Breast epithelium (tissue), 4 donors: ENCODE data around the gene SNTA1. TPM values are rescaled to one million over a fixed set of nuclear protein-coding genes. Genes with fewer than 3 reads are reported as not detected.

Experiments used
- DNase-seq, 2 donors: peaks; one replicate each; pipeline ENCODE4 v3.0.0-alpha.2; 2019; ENCODE audit warnings: low spot score in 2 of 2
- H3K27ac ChIP-seq, 2 donors: fragments of 200-600 bp; sonication (generic) in 1 of 2; one replicate each; pipeline ENCODE4 v1.5.1; 2016 to 2019; ENCODE audit warnings: mild to moderate bottlenecking in 1 of 2
- H3K27me3 ChIP-seq, 2 donors: fragments of 200-600 bp; sonication (generic) in 1 of 2; one replicate each; pipeline versions ENCODE4 v1.5.1 to v1.6.0; 2017 to 2019; ENCODE audit warnings: control low read depth in 1 of 2, mild to moderate bottlenecking in 1 of 2
- H3K36me3 ChIP-seq: fragments of 200-600 bp; one replicate; pipeline ENCODE4 v1.5.1; 2019
- H3K4me1 ChIP-seq, 2 donors: fragments of 200-600 bp; sonication (generic); one replicate each; pipeline ENCODE4 v1.5.1; 2016 to 2019; ENCODE audit warnings: control low read depth in 1 of 2
- H3K4me3 ChIP-seq, 3 donors: fragments of 200-600 bp; sonication (generic); 1 replicate in 2 of 3; 2 replicates in 1 of 3; pipeline ENCODE4 v1.5.1; 2016 to 2019; ENCODE audit warnings: mild to moderate bottlenecking in 3 of 3, moderate library complexity in 2 of 3
- H3K9me3 ChIP-seq, 2 donors: fragments of 200-600 bp; sonication (generic) in 1 of 2; one replicate each; pipeline ENCODE4 v1.5.1; 2016 to 2019; ENCODE audit warnings: control low read depth in 1 of 2
- POLR2A ChIP-seq: fragments of 450-650 bp; IDR thresholded peaks from one replicate; pipeline ENCODE4 v1.6.1; 2016; ENCODE audit warnings: antibody characterized with exemption, mild to moderate bottlenecking, moderate library complexity
- POLR2AphosphoS5 ChIP-seq, 3 donors: sonication (generic); formaldehyde crosslinking; IDR thresholded peaks; one replicate each; pipeline ENCODE4 v1.6.1; 2017; ENCODE audit warnings: antibody characterized with exemption in 3 of 3
- intact Hi-C: fragments of 100-400 bp; cut with DNase I; formaldehyde crosslinking; loops from one replicate; pipeline ENCODE4 v1.15.1; 2023; ENCODE audit warnings: low total_unique reads
- total RNA-seq, 3 donors: library from RNA; depleted of rRNA; stranded (reverse); fragments of >200 nt; gene quantifications; one replicate each; pipeline ENCODE4 v1.1.0, GENCODE V29; 2016
- TF ChIP-seq, protein P1 (sequence below), 3 donors: fragments of 450-650 bp; IDR thresholded peaks; one replicate each; pipeline ENCODE4 v1.5.1; 2016 to 2017; ENCODE audit warnings: antibody characterized with exemption in 3 of 3, mild to moderate bottlenecking in 3 of 3, moderate library complexity in 3 of 3

SNTA1 gene
- total RNA-seq, 3 donors from 2014 or later, result 19.3 to 121 (median 21.1) TPM

DNA sequence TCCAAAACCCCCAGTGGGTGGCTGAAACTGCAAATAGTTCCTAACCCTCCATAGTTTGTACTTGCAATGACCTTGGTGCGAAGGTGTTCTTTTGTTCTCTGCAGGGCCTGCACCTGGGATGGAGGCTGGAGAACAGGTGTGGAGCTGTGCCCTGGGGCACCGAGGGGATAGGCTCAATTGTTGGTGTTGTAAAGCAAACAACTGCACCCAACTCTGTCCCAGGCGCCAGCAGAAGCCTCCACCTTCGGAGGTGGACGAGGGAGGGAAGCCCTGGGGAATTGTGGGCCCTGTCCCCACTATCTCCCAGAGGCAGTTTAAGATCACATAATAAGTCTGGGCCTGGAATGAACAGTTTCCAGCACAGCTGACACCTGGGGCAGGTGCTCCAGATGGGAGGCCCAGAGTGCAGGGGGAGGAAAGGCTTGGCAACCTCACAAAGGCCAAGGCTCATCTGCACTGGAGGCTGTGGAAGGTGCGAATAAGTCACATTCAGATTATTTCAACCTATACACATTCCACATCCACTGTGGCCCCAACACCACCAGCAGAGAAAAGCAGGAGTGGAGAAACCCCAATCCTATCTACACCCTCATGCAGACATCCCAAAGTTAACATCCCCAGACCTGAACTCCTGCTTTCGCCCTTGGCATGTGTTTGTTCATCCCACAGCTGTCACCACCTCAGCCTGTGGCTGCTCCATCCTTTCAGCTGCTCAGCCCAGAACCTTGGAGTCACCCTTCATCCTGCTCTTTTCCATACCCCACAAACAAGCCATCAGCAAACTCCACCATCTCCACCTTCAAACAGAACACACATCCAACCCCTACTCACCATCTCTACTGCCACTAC, 34.0 kb upstream of the SNTA1 start:
- intact Hi-C loops, result no loop called here
- Histone ChIP-seq H3K4me3 (no peak overlapping the region), H3K9me3 (no peaks in the 10 kb centered on the region), H3K27me3 (no peaks in the 10 kb centered on the region), H3K4me1 (no peaks in the 10 kb centered on the region), H3K36me3 (no peaks in the 10 kb centered on the region), H3K27ac (no peak overlapping the region)
- no peak for DNase-seq
- TF ChIP-seq POLR2A (no peak), POLR2AphosphoS5 (IDR thresholded peaks at IDR 0.05) (no peak)
- TF ChIP-seq, protein P1, sequence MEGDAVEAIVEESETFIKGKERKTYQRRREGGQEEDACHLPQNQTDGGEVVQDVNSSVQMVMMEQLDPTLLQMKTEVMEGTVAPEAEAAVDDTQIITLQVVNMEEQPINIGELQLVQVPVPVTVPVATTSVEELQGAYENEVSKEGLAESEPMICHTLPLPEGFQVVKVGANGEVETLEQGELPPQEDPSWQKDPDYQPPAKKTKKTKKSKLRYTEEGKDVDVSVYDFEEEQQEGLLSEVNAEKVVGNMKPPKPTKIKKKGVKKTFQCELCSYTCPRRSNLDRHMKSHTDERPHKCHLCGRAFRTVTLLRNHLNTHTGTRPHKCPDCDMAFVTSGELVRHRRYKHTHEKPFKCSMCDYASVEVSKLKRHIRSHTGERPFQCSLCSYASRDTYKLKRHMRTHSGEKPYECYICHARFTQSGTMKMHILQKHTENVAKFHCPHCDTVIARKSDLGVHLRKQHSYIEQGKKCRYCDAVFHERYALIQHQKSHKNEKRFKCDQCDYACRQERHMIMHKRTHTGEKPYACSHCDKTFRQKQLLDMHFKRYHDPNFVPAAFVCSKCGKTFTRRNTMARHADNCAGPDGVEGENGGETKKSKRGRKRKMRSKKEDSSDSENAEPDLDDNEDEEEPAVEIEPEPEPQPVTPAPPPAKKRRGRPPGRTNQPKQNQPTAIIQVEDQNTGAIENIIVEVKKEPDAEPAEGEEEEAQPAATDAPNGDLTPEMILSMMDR (IDR thresholded peaks at IDR 0.05), result no peak

DNA sequence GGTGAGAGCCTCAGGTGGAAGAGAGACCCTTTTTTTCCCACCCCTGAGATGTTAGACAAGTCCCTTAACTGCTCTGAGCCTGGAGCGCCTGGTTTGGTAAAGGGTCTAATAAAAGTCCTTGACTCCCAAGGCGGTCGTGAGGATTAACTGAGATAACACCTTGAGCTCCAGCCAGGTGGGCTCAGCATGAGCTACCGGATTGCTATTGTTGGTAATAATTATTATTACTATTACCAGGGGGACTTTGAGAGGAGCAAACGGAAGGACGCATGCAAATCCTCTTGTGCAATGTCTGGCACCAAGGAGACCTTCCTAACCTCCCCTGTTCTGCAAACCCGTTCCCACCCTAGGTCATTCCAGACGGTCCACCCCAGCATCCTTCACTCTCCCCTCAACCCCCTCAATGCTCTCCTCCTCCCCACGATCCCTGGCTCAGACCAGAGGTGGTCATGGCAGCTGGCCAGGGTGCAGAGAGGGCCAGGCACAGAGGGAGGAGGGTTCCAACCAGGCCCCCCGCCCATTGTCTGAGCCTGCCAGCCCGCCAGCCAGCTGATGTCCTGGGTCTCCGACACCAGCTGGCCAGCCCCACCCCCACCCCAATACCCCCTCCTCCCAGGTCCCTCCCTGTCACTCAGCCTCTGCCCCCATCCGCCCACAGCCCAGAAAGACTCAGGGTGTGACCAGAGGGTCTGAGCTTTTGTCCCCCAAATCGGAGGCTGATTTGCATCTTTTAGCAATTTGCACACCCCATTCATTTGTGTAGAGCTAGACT, 32.0 kb upstream of the SNTA1 start:
- no peaks in the 10 kb centered on the region for H3K27me3 ChIP-seq
- no peaks in the 10 kb centered on the region for H3K36me3 ChIP-seq
- TF ChIP-seq, protein P1 (IDR thresholded peaks at IDR 0.05), result no peak
- no peak for TF ChIP-seq POLR2A
- TF ChIP-seq POLR2AphosphoS5 (IDR thresholded peaks at IDR 0.05), result no peak
- no peaks in the 10 kb centered on the region for H3K4me1 ChIP-seq
- DNase-seq, result no peak
- no peak overlapping the region for H3K27ac ChIP-seq
- no peaks in the 10 kb centered on the region for H3K9me3 ChIP-seq
- no peak overlapping the region for H3K4me3 ChIP-seq
- intact Hi-C loops, result no loop called here

DNA sequence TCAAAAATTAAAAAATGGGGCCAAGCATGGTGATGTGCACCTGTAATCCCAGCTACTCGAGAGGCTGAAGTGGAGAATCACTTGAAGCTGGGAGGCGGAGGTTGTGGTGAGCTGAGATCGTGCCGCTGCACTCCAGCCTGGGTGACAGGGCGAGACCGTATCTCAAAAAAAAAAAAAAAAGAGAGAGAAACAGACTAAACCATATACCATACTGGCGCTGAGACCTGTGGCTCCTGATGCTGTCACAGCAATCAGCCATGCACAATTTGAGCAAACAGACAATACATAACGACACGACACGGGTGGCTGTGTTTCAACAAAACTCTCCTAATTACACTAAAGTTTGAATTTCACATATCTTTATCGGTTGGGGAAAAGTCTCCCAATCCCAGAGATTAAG, 31.4 kb upstream of the SNTA1 start:
- Histone ChIP-seq H3K36me3 (no peaks in the 10 kb centered on the region), H3K4me1 (no peaks in the 10 kb centered on the region), H3K4me3 (no peak overlapping the region), H3K27me3 (no peaks in the 10 kb centered on the region), H3K9me3 (no peaks in the 10 kb centered on the region), H3K27ac (no peak overlapping the region)
- intact Hi-C loops, result no loop called here
- TF ChIP-seq POLR2A (no peak), POLR2AphosphoS5 (IDR thresholded peaks at IDR 0.05) (no peak)
- TF ChIP-seq, protein P1 (IDR thresholded peaks at IDR 0.05), result no peak
- DNase-seq, result no peak

DNA sequence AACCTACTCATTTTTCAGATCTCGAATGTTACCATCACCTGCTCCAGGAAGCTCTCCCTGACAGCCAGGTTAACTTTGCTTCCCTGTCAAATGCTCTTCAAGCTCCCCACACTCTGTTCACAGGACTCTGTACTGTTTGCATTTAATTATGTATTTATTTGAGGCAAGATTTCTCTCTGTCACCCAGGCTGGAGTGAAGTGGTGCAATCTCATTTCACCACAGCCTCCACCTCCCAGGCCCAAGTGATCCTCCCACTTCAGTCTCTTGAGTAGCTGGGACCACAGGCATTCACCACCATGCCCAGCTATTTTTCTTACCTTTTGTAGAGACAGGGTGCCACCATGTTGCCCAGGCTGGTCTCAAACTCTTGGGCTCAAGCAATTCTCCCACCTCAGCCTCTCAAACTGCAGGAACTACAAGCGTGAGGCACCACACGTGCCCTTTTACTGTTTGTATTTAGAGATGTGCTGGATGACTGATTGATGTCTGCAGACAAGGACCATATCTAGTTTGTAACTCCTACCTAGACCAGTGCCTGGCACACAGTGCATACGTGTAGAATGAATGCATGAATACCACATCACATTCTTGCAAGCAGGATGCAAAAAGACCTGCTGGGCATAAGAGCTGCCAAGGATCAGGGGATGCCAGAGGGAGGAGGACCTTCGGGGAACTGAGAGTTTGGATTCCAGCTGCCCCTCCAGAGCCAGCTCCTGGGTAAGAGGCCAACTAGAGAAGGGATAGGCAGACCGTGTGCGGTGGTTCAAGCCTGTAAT, 30.7 kb upstream of the SNTA1 start:
- intact Hi-C loops, result no loop called here

More for the DNA sequence above, 30.7 kb upstream of the SNTA1 start:
- no peak for DNase-seq
- H3K4me1 ChIP-seq, result no peaks in the 10 kb centered on the region
- no peak overlapping the region for H3K4me3 ChIP-seq
- TF ChIP-seq POLR2A (no peak), POLR2AphosphoS5 (IDR thresholded peaks at IDR 0.05) (no peak)
- TF ChIP-seq, protein P1 (IDR thresholded peaks at IDR 0.05), result no peak
- H3K9me3 ChIP-seq, result no peaks in the 10 kb centered on the region
- no peak overlapping the region for H3K27ac ChIP-seq
- no peaks in the 10 kb centered on the region for H3K27me3 ChIP-seq
- H3K36me3 ChIP-seq, result no peaks in the 10 kb centered on the region
